Gastroesophageal sphincter (tissue), 4 donors: Measurements from ENCODE around the gene DIAPH3. TPM values are rescaled to one million over a fixed set of nuclear protein-coding genes. Genes with fewer than 3 reads are reported as not detected.

ENCODE experiments used
- ATAC-seq: fragments of 150-250 bp; one replicate; pipeline ENCODE4 v1.9.1; 2016; ENCODE audit warnings: mild to moderate bottlenecking, moderate library complexity
- H3K27ac ChIP-seq, 4 donors: fragments of 200-600 bp; sonication (generic) in 3 of 4; 1 replicate in 3 of 4; 2 replicates in 1 of 4; pipeline ENCODE4 v1.5.1; 2016 to 2019
- H3K27me3 ChIP-seq: fragments of 200-600 bp; sonication (generic); one replicate; pipeline ENCODE4 v1.5.1; 2019
- H3K36me3 ChIP-seq, 2 donors: fragments of 200-600 bp; sonication (generic); one replicate each; pipeline ENCODE4 v1.5.1; 2019; ENCODE audit warnings: control low read depth in 1 of 2
- H3K4me1 ChIP-seq, 3 donors: fragments of 200-600 bp; sonication (generic); 1 replicate in 2 of 3; 2 replicates in 1 of 3; pipeline ENCODE4 v1.5.1; 2016 to 2019; ENCODE audit warnings: control low read depth in 2 of 3
- H3K4me3 ChIP-seq, 2 donors: fragments of 200-600 bp; sonication (generic); one replicate each; pipeline ENCODE4 v1.5.1; 2019; ENCODE audit warnings: mild to moderate bottlenecking in 1 of 2, moderate library complexity in 1 of 2
- H3K9me3 ChIP-seq, 3 donors: fragments of 200-600 bp; sonication (generic); one replicate each; pipeline ENCODE4 v1.5.1; 2017 to 2019; ENCODE audit warnings: control low read depth in 2 of 3
- CTCF ChIP-seq, 4 experiments: fragments of 200-600 bp in 2 of 4; fragments of 450-650 bp in 2 of 4; sonication (generic) in 1 of 4; IDR thresholded peaks; one replicate each; pipeline ENCODE4 v1.5.1; 2017 to 2019; ENCODE audit warnings: antibody characterized with exemption in 4 of 4, mild to moderate bottlenecking in 2 of 4, moderate library complexity in 2 of 4
- EP300 ChIP-seq: sonication (generic); formaldehyde crosslinking; IDR thresholded peaks from one replicate; pipeline ENCODE4 v1.6.1; 2017; ENCODE audit warnings: antibody characterized with exemption, mild to moderate bottlenecking
- POLR2A ChIP-seq, 2 donors: fragments of 450-650 bp; IDR thresholded peaks; one replicate each; pipeline ENCODE4 v1.6.1; 2017; ENCODE audit warnings: antibody characterized with exemption in 2 of 2, mild to moderate bottlenecking in 2 of 2, moderate library complexity in 1 of 2
- POLR2AphosphoS5 ChIP-seq: sonication (generic); formaldehyde crosslinking; IDR thresholded peaks from one replicate; pipeline ENCODE4 v1.6.1; 2017; ENCODE audit warnings: antibody characterized with exemption
- WGBS, 2 donors: methylation state at CpG; one replicate each; pipeline ENCODE4 v1.1.5; 2018; ENCODE audit warnings: low coverage in 1 of 2; 5-methylcytosine and 5-hydroxymethylcytosine counted together
- total RNA-seq, 4 donors: library from RNA; depleted of rRNA; stranded (reverse); fragments of >200 nt; gene quantifications; one replicate each; pipeline ENCODE4 v1.1.0, GENCODE V29; 2016

The DIAPH3 gene
- total RNA-seq, 4 donors from 2014 or later: 0.13 to 1.7 (median 0.49) TPM; not detected in 1

- no peak for ATAC-seq
- Histone ChIP-seq H3K36me3 (no peaks in the 10 kb centered on the region), H3K4me1 (no peaks in the 10 kb centered on the region), H3K27me3 (peaks cover under 1% of the 10 kb centered on the region), H3K9me3 (no peaks in the 10 kb centered on the region), H3K4me3 (no peak overlapping the region), H3K27ac (no peak overlapping the region)
- WGBS, 2 donors: 82 to 89% methylated on average over 1 of the region's 1 CpG
- TF ChIP-seq CTCF (IDR thresholded peaks at IDR 0.05): no peak
- no peak for TF ChIP-seq POLR2AphosphoS5
- no peak for TF ChIP-seq EP300
- no peak for TF ChIP-seq POLR2A (IDR thresholded peaks at IDR 0.05)
These were observed 19.2 kb upstream of the DIAPH3 start for GRCh38 chr13:60182907-60183306.

GRCh38 chr13:60178327-60178726 is 14.6 kb upstream of the DIAPH3 start:
- no peak for ATAC-seq
- Histone ChIP-seq H3K27me3 (peaks cover 6% of the 10 kb centered on the region), H3K4me1 (no peaks in the 10 kb centered on the region), H3K27ac (no peak overlapping the region), H3K4me3 (no peak overlapping the region), H3K36me3 (no peaks in the 10 kb centered on the region), H3K9me3 (no peaks in the 10 kb centered on the region)
- TF ChIP-seq POLR2A (IDR thresholded peaks at IDR 0.05) (no peak), POLR2AphosphoS5 (no peak), EP300 (no peak)
- WGBS, 2 donors: 67 to 88% methylated on average over 1 of the region's 1 CpG

- no peak for ATAC-seq
- 78 to 92% methylated on average over 5 of the region's 5 CpGs for WGBS, 2 donors
These were observed 11.8 kb upstream of the DIAPH3 start for GRCh38 chr13:60175571-60175970.

GRCh38 chr13:60174113-60174512 is 10.4 kb upstream of the DIAPH3 start:
- Histone ChIP-seq H3K27me3 (peaks cover 6% of the 10 kb centered on the region), H3K4me3 (no peak overlapping the region), H3K36me3 (no peaks in the 10 kb centered on the region), H3K4me1 (no peaks in the 10 kb centered on the region), H3K9me3 (no peaks in the 10 kb centered on the region), H3K27ac (no peak overlapping the region)
- ATAC-seq: no peak
- TF ChIP-seq CTCF (IDR thresholded peaks at IDR 0.05) (no peak), POLR2AphosphoS5 (no peak), POLR2A (IDR thresholded peaks at IDR 0.05) (no peak), EP300 (no peak)
- 79 to 89% methylated on average over 5 of the region's 5 CpGs for WGBS, 2 donors

More at GRCh38 chr13:60175571-60175970, 11.8 kb upstream of the DIAPH3 start:
- H3K4me1 ChIP-seq: no peaks in the 10 kb centered on the region
- no peaks in the 10 kb centered on the region for H3K9me3 ChIP-seq
- H3K36me3 ChIP-seq: no peaks in the 10 kb centered on the region
- H3K27me3 ChIP-seq: peaks cover 6% of the 10 kb centered on the region
- TF ChIP-seq POLR2A (IDR thresholded peaks at IDR 0.05) (no peak), POLR2AphosphoS5 (no peak), CTCF (IDR thresholded peaks at IDR 0.05) (no peak), EP300 (no peak)
- H3K4me3 ChIP-seq: no peak overlapping the region
- H3K27ac ChIP-seq: no peak overlapping the region

GRCh38 chr13:60172111-60172510 is 8.4 kb upstream of the DIAPH3 start:
- no peak for TF ChIP-seq CTCF (IDR thresholded peaks at IDR 0.05)
- TF ChIP-seq POLR2A (IDR thresholded peaks at IDR 0.05): no peak
- no peak for TF ChIP-seq POLR2AphosphoS5
- no peak for TF ChIP-seq EP300
- WGBS, 2 donors: 76 to 81% methylated on average over 2 of the region's 2 CpGs
- H3K27me3 ChIP-seq: no peaks in the 10 kb centered on the region
- H3K4me3 ChIP-seq: no peak overlapping the region
- H3K9me3 ChIP-seq: no peaks in the 10 kb centered on the region
- no peak for ATAC-seq
- no peaks in the 10 kb centered on the region for H3K36me3 ChIP-seq
- H3K27ac ChIP-seq: no peak overlapping the region
- H3K4me1 ChIP-seq: no peaks in the 10 kb centered on the region
